ENCODE data around the gene S1PR4.
"Not testable (repeated sequence)": the region's sequence is repeated elsewhere in the genome, so short reads cannot be mapped to it uniquely, and the experiment has no call there.

The S1PR4 gene

DNA sequence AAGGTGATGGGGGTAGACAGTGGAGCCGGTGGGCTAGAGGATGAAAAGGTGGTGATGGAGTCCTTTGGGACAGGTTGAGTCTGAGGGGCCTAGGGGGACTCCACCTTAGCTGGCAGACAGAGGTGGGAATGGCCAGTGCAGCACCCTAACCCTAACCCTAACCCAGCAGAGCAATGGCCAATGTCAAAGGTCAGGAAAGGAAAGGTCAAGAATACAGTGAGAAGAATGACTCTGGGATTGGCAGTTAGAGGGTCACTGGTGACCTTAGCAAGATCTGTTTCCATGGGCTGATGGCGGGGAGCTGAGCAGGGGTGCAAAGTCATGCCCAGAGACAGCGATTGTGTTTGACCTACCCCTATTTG, 26.2 kb upstream of the S1PR4 start:
- H4K20me1 ChIP-seq (ENCODE audit: low read depth, low read length) = no peaks in the 10 kb centered on the region
- H3K27me3 ChIP-seq (ENCODE audit: low read length) = no peaks in the 10 kb centered on the region
- no peaks in the 10 kb centered on the region for H3K36me3 ChIP-seq (ENCODE audit: low read length)
- no peak overlapping the region for H3K27ac ChIP-seq (ENCODE audit: low read depth, low read length)
- H3K79me2 ChIP-seq (ENCODE audit: insufficient read depth, low read length) = no peaks in the 10 kb centered on the region
- no peak overlapping the region for H3K4me2 ChIP-seq (ENCODE audit: low read depth, low read length, poor library complexity, severe bottlenecking)
- no peaks in the 10 kb centered on the region for H3F3A ChIP-seq (ENCODE audit: insufficient read depth)
- no peak overlapping the region for H3K9ac ChIP-seq (ENCODE audit: low read length)
- no peak overlapping the region for H3K4me3 ChIP-seq (ENCODE audit: insufficient read depth, low read length, poor library complexity, severe bottlenecking)
- no peaks in the 10 kb centered on the region for H3K9me2 ChIP-seq (replicated peaks; ENCODE audit: insufficient read depth, low read length)
- H3K9me3 ChIP-seq (ENCODE audit: insufficient read depth, low read length) = no peaks in the 10 kb centered on the region
- H2AFZ ChIP-seq (ENCODE audit: low read depth, low read length, severe bottlenecking) = no peak overlapping the region
- no peak for TF ChIP-seq EZH2phosphoT487 (conservative IDR thresholded peaks at IDR 0.05; ENCODE audit: low read length)
- TF ChIP-seq, protein P1, sequence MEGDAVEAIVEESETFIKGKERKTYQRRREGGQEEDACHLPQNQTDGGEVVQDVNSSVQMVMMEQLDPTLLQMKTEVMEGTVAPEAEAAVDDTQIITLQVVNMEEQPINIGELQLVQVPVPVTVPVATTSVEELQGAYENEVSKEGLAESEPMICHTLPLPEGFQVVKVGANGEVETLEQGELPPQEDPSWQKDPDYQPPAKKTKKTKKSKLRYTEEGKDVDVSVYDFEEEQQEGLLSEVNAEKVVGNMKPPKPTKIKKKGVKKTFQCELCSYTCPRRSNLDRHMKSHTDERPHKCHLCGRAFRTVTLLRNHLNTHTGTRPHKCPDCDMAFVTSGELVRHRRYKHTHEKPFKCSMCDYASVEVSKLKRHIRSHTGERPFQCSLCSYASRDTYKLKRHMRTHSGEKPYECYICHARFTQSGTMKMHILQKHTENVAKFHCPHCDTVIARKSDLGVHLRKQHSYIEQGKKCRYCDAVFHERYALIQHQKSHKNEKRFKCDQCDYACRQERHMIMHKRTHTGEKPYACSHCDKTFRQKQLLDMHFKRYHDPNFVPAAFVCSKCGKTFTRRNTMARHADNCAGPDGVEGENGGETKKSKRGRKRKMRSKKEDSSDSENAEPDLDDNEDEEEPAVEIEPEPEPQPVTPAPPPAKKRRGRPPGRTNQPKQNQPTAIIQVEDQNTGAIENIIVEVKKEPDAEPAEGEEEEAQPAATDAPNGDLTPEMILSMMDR (IDR thresholded peaks at IDR 0.05; ENCODE audit: insufficient read depth, low read length, poor library complexity, severe bottlenecking) = no peak

DNA sequence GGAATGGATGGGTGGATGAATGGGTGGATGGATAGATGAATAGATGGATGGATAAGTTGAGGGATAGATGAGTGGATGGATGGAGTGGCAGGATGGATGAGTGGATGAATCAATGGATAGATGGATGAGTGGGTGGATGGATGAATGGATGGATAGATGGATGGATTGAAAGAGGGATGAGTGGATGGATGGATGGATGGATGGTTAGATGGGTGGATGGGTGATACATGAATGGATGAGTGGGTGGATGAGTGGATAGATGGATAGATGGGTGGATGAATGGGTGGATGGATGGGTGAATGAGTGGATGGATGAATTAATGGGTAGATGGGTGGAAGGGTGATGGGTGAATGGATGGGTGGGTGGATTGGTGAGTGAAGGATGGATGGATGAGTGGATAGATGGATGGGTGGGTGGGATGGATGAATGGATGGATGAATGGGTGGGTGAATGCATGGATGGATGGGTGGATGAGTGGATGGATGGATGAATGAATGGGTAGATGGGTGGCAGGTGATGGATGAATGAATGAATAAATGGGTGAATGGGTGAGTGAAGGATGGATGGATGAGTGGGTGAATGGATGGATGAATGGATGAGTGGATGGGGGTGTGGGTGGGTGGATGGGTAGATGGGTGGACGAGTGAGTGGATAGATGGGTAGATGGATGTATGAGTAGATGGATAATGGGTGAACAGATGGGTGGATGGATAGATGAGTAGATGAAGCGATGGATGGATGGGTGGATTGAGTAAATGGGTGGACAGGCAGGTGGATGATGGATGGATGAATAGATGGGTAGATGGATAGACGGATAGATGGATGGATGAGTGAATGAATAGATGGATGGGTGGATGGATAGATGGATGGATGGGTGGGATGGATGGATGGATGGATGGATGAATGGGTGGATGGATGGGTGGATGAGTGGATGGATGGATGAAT, 25.0 kb upstream of the S1PR4 start:
- no peak overlapping the region for H3K27ac ChIP-seq (ENCODE audit: low read depth, low read length)
- H3K79me2 ChIP-seq (ENCODE audit: insufficient read depth, low read length) = no peaks in the 10 kb centered on the region
- TF ChIP-seq, protein P1 (IDR thresholded peaks at IDR 0.05; ENCODE audit: insufficient read depth, low read length, poor library complexity, severe bottlenecking) = no peak
- no peak for TF ChIP-seq EZH2phosphoT487 (conservative IDR thresholded peaks at IDR 0.05; ENCODE audit: low read length)
- no peaks in the 10 kb centered on the region for H4K20me1 ChIP-seq (ENCODE audit: low read depth, low read length)
- H3K9me3 ChIP-seq (ENCODE audit: insufficient read depth, low read length) = no peaks in the 10 kb centered on the region
- no peaks in the 10 kb centered on the region for H3K9me2 ChIP-seq (replicated peaks; ENCODE audit: insufficient read depth, low read length)
- no peaks in the 10 kb centered on the region for H3K27me3 ChIP-seq (ENCODE audit: low read length)
- H3K9ac ChIP-seq (ENCODE audit: low read length) = no peak overlapping the region
- H3K36me3 ChIP-seq (ENCODE audit: low read length) = no peaks in the 10 kb centered on the region
- no peak overlapping the region for H3K4me2 ChIP-seq (ENCODE audit: low read depth, low read length, poor library complexity, severe bottlenecking)
- H3F3A ChIP-seq (ENCODE audit: insufficient read depth) = no peaks in the 10 kb centered on the region
- no peak overlapping the region for H2AFZ ChIP-seq (ENCODE audit: low read depth, low read length, severe bottlenecking)
- H3K4me3 ChIP-seq (ENCODE audit: insufficient read depth, low read length, poor library complexity, severe bottlenecking) = no peak overlapping the region

DNA sequence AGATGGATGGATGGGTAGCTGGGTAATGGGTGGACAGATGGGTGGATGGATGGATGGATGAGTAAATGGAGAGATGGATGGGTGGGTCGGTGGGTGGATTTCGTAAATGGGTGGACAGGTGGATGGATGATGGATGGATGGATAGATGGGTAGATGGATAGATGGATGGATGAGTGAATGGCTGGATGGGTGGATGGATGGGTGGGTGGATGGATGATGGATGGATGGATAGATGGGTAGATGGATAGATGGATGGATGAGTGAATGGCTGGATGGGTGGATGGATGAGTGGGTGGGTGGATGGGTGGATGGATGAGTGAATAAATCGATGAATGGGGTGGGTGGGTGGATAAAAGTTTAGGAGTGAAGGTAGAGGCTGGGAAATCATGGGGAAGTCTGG, 24.1 kb upstream of the S1PR4 start:
- H3K4me3 ChIP-seq (ENCODE audit: insufficient read depth, low read length, poor library complexity, severe bottlenecking); H3K27me3 ChIP-seq (ENCODE audit: low read length); H3K9me3 ChIP-seq (ENCODE audit: insufficient read depth, low read length); H3K9me2 ChIP-seq (replicated peaks; ENCODE audit: insufficient read depth, low read length); H4K20me1 ChIP-seq (ENCODE audit: low read depth, low read length); H3K36me3 ChIP-seq (ENCODE audit: low read length); H3K9ac ChIP-seq (ENCODE audit: low read length); H3K27ac ChIP-seq (ENCODE audit: low read depth, low read length); H2AFZ ChIP-seq (ENCODE audit: low read depth, low read length, severe bottlenecking); H3K4me2 ChIP-seq (ENCODE audit: low read depth, low read length, poor library complexity, severe bottlenecking); H3K79me2 ChIP-seq (ENCODE audit: insufficient read depth, low read length); H3F3A ChIP-seq (ENCODE audit: insufficient read depth): not testable (repeated sequence)

DNA sequence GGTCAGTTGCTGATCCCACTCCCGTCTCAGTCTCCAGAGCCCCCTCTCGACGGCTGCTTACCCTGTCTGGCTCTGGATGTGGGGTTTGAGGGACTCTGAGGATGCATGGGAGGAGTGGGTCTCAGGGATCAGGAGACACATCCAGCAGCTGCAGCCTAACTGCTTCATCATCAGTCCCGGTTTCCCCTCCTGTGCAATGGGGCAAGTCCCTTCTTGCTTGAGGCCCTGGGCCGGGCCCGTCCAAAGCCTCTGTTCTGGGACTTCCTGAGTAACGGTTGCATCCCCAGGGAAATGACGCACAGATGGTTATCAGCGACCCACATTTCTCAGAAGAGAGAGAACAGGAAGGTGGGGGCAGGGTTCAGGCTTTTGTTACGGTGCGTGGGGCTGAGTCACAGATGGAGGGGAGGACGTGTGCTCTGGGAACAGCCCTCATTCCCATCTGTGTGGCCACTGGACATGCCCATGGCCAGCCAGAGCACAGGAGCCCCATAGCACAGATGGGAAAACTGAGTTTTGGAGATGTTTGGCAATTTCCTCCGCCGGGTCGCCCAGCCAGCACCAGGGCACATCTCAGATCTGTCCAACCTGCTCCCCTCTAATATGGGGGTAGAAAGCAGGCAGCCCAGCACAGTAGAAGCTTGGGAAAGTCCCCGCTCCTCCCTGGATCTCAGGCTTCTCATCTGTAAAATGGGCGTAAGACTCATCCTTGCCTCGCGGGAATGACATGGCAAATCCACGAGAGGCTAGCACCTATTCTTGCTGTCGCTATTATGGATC, 23.4 kb upstream of the S1PR4 start:
- Histone ChIP-seq H3K27ac (ENCODE audit: low read depth, low read length) (no peak overlapping the region), H3K4me3 (ENCODE audit: insufficient read depth, low read length, poor library complexity, severe bottlenecking) (no peak overlapping the region), H3K9me3 (ENCODE audit: insufficient read depth, low read length) (no peaks in the 10 kb centered on the region), H3K4me2 (ENCODE audit: low read depth, low read length, poor library complexity, severe bottlenecking) (no peak overlapping the region), H3K27me3 (ENCODE audit: low read length) (no peaks in the 10 kb centered on the region), H3K36me3 (ENCODE audit: low read length) (no peaks in the 10 kb centered on the region), H2AFZ (ENCODE audit: low read depth, low read length, severe bottlenecking) (no peak overlapping the region), H3F3A (ENCODE audit: insufficient read depth) (no peaks in the 10 kb centered on the region), H3K9ac (ENCODE audit: low read length) (no peak overlapping the region), H4K20me1 (ENCODE audit: low read depth, low read length) (no peaks in the 10 kb centered on the region), H3K9me2 (replicated peaks; ENCODE audit: insufficient read depth, low read length) (no peaks in the 10 kb centered on the region), H3K79me2 (ENCODE audit: insufficient read depth, low read length) (no peaks in the 10 kb centered on the region)
- TF ChIP-seq EZH2phosphoT487 (conservative IDR thresholded peaks at IDR 0.05; ENCODE audit: low read length) = no peak
- TF ChIP-seq, protein P1 (IDR thresholded peaks at IDR 0.05; ENCODE audit: insufficient read depth, low read length, poor library complexity, severe bottlenecking) = no peak

Data from SU-DHL-6 (cell line).